ENCODE results near the gene FUBP3. TPM values are rescaled to one million over a fixed set of nuclear protein-coding genes. Genes with fewer than 3 reads are reported as not detected.

Gene FUBP3
- total and polyA plus RNA-seq, 2 experiments from 2014 or later, result 82.0 to 115 TPM

GRCh38 chr9:130658893-130659698 is 79.7 kb downstream of the FUBP3 start:
- DNase-seq (ENCODE audit: low read depth in 1 of 2, low spot score in 1 of 2), result no peak
- H3K27ac ChIP-seq, result no peak overlapping the region
- H3K36me3 ChIP-seq, result no peaks in the 10 kb centered on the region
- H3K4me3 ChIP-seq, result no peak overlapping the region
- H3K27me3 ChIP-seq, result peaks cover 98% of the 10 kb centered on the region
- no peaks in the 10 kb centered on the region for H3K4me1 ChIP-seq (ENCODE audit: low read depth)
- TF ChIP-seq CTCF (IDR thresholded peaks at IDR 0.05; ENCODE audit: low read depth, low read length), result no peak
- H3K9me3 ChIP-seq (ENCODE audit: low read depth), result no peaks in the 10 kb centered on the region

DNA sequence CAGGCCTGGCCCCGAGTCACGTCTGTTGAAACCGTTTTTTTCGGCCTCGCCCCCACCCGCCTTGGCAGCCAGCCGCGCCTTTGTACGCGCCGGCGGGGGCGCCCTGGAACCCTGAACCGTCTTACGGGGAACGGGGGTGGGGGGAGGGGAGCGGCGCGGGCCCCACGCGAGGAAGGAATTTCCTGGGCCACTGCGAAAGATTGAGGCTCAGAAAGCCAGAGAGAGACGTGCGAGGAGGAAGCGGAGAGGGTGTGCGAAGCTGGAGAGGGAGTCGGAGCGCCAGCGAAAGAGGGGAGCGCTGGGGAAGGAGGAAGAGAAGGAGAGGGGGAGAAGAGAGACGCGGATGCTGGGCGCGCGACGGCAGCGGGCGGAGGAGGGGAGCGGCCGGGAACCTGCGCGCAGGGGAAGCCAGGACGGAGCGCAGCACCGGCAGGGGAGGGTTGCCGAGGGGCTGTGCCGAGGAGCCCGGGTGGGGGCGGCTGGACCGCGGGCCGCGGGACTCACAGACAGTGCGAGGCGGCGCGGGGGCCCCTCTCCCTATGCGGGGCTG is 80.4 kb downstream of the FUBP3 start:
- DNase-seq (ENCODE audit: low read depth in 1 of 2, low spot score in 1 of 2), result no peak
- H3K27me3 ChIP-seq, result peaks cover 100% of the 10 kb centered on the region
- no peak overlapping the region for H3K4me3 ChIP-seq
- no peak for TF ChIP-seq CTCF (IDR thresholded peaks at IDR 0.05; ENCODE audit: low read depth, low read length)
- no peaks in the 10 kb centered on the region for H3K36me3 ChIP-seq
- no peaks in the 10 kb centered on the region for H3K9me3 ChIP-seq (ENCODE audit: low read depth)
- H3K27ac ChIP-seq, result no peak overlapping the region
- no peaks in the 10 kb centered on the region for H3K4me1 ChIP-seq (ENCODE audit: low read depth)

DNA sequence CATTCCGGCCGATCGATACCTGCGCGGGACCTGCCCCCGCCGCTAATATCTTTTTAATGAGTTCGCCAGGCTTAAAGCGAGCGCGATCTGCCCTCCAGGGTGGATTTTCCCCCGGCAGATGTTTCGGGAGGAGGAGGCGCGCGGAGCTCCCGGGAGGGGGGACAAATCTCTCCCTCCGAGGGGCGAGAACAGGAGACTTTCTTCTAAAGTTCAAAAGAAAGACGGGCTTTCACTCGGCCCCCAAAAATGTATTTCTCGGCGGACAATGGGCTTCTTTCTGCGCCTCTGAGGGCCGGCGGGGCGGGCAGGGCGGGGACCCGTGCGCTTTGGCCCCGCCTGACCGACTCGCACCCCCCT is 80.9 kb downstream of the FUBP3 start:
- Histone ChIP-seq H3K36me3 (no peaks in the 10 kb centered on the region), H3K4me3 (no peak overlapping the region), H3K27ac (no peak overlapping the region), H3K27me3 (peaks cover 100% of the 10 kb centered on the region), H3K9me3 (ENCODE audit: low read depth) (no peaks in the 10 kb centered on the region), H3K4me1 (ENCODE audit: low read depth) (no peaks in the 10 kb centered on the region)
- no peak for DNase-seq (ENCODE audit: low read depth in 1 of 2, low spot score in 1 of 2)
- no peak for TF ChIP-seq CTCF (IDR thresholded peaks at IDR 0.05; ENCODE audit: low read depth, low read length)

DNA sequence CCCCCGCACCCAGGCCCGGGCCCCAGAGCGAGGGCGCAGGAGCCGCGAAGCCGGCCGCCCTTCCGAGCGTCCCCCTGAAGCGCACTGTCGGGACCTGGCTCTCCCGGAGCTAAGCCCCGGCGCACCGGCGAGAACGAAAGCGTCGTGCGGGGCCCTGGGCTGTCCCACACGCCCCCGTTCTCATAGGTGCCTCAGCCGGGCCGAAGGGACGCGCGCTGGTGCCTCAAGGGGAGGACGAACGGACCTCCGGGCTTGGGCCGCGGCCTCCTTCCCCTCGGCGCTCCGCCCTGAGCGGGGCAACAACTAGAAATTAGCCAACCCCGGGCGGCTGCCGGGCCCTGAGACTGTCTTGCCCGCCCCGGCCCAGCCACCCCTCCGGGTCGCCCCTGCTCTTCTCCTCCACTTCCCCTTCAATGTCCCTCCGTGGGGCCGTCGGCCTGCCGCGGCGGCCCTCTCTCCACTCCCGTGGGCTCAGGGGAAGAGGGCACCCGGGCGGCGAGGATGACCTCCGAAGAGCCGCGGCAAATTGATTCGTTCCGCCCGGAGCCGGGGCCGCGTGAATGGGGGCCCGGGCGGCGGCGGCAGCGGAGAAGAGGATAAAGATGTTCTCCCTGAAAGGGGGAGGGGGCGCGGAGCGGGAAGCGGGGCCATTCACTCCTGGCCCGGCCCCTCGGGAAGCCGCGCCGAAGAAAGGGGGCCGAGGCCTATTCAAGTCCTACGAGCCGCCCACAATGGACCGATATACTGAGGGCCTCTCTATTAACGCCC is 81.5 kb downstream of the FUBP3 start:
- DNase-seq (ENCODE audit: low read depth in 1 of 2, low spot score in 1 of 2), result no peak
- H3K27ac ChIP-seq, result no peak overlapping the region
- no peaks in the 10 kb centered on the region for H3K9me3 ChIP-seq (ENCODE audit: low read depth)
- TF ChIP-seq CTCF (IDR thresholded peaks at IDR 0.05; ENCODE audit: low read depth, low read length), result no peak
- no peaks in the 10 kb centered on the region for H3K36me3 ChIP-seq
- peaks cover 100% of the 10 kb centered on the region for H3K27me3 ChIP-seq
- H3K4me3 ChIP-seq, result peak overlapping the region; percentile 3
- peaks cover 4% of the 10 kb centered on the region for H3K4me1 ChIP-seq (ENCODE audit: low read depth)

- DNase-seq (ENCODE audit: low read depth in 1 of 2, low spot score in 1 of 2), result no peak
- no peak overlapping the region for H3K27ac ChIP-seq
- no peak for TF ChIP-seq CTCF (IDR thresholded peaks at IDR 0.05; ENCODE audit: low read depth, low read length)
- H3K36me3 ChIP-seq, result no peaks in the 10 kb centered on the region
- peaks cover 100% of the 10 kb centered on the region for H3K27me3 ChIP-seq
- H3K9me3 ChIP-seq (ENCODE audit: low read depth), result no peaks in the 10 kb centered on the region
- peaks cover 4% of the 10 kb centered on the region for H3K4me1 ChIP-seq (ENCODE audit: low read depth)
- H3K4me3 ChIP-seq, result peak overlapping the region; percentile 3
Measured at GRCh38 chr9:130661451-130662098, 82.2 kb downstream of the FUBP3 start.
